Smooth muscle cell (in vitro differentiated cells): ENCODE results near the gene GAL3ST3. TPM values are rescaled to one million over a fixed set of nuclear protein-coding genes. Genes with fewer than 3 reads are reported as not detected.

Experiments used
- DNase-seq: peaks from one replicate; lab custom pipeline; 2025; ENCODE audit not compliant: unreplicated experiment; lab: John Stamatoyannopoulos, UW
- H2AFZ ChIP-seq: fragments of 200-600 bp; sonication (generic); 2 replicates; pipeline ENCODE4 v1.6.0; 2016; ENCODE audit warnings: antibody characterized with exemption, low read depth, mild to moderate bottlenecking
- H3F3A ChIP-seq: fragments of 200-600 bp; sonication (generic); 2 replicates; pipeline ENCODE4 v1.6.0; 2017; ENCODE audit warnings: antibody characterized with exemption, low read depth
- H3K27ac ChIP-seq: fragments of 200-600 bp; sonication (generic); 2 replicates; pipeline ENCODE4 v1.5.1; 2016; ENCODE audit warnings: low read depth, mild to moderate bottlenecking
- H3K27me3 ChIP-seq: fragments of 200-600 bp; sonication (generic); 2 replicates; pipeline ENCODE4 v1.6.1; 2016; ENCODE audit warnings: low read depth, mild to moderate bottlenecking
- H3K36me3 ChIP-seq: fragments of 200-600 bp; sonication (generic); 2 replicates; pipeline ENCODE4 v1.5.1; 2016; ENCODE audit warnings: low read depth
- H3K4me1 ChIP-seq: fragments of 200-600 bp; sonication (generic); 2 replicates; pipeline ENCODE4 v1.5.1; 2016; ENCODE audit warnings: low read depth
- H3K4me2 ChIP-seq: fragments of 200-600 bp; sonication (generic); 2 replicates; pipeline ENCODE4 v1.6.0; 2016; ENCODE audit warnings: mild to moderate bottlenecking
- H3K4me3 ChIP-seq: fragments of 200-600 bp; sonication (generic); 2 replicates; pipeline ENCODE4 v1.5.1; 2016; ENCODE audit warnings: mild to moderate bottlenecking
- H3K79me2 ChIP-seq: fragments of 200-600 bp; sonication (generic); 2 replicates; pipeline ENCODE4 v1.6.0; 2016; ENCODE audit warnings: low read depth, mild to moderate bottlenecking
- H3K9ac ChIP-seq: fragments of 200-600 bp; sonication (generic); 2 replicates; pipeline ENCODE4 v1.6.0; 2016; ENCODE audit warnings: low read depth
- H3K9me3 ChIP-seq: fragments of 200-600 bp; sonication (generic); replicated peaks from 2 replicates; pipeline ENCODE4 v1.5.1; 2016; ENCODE audit warnings: low read depth
- H4K20me1 ChIP-seq: fragments of 200-600 bp; sonication (generic); 2 replicates; pipeline ENCODE4 v1.6.0; 2016; ENCODE audit warnings: low read depth
- WGBS: methylation state at CpG from one replicate; pipeline ENCODE4 v1.1.7; 2016; ENCODE audit warnings: low lambda C conversion rate; 5-methylcytosine and 5-hydroxymethylcytosine counted together
- polyA plus RNA-seq: library from polyadenylated mRNA; unstranded; fragments of >200 nt; fragmentation: Nextera tagmentation; extraction: Ambion mirVana; gene quantifications from 2 replicates; pipeline ENCODE4 v1.2.1, GENCODE V29; 2016
- total RNA-seq: library from RNA; depleted of rRNA; stranded (reverse); fragments of >200 nt; gene quantifications from 2 replicates; pipeline ENCODE4 v1.2.3, GENCODE V29; 2014
- TF ChIP-seq, protein P1 (sequence below): fragments of 200-600 bp; sonication (generic); IDR thresholded peaks from 2 replicates; pipeline ENCODE4 v1.5.1; 2017; ENCODE audit warnings: borderline replicate concordance, mild to moderate bottlenecking, antibody characterized with exemption; ENCODE audit not compliant: insufficient read depth, poor library complexity, severe bottlenecking

GAL3ST3 gene
- total and polyA plus RNA-seq, 2 experiments from 2014 or later: 0.23 to 0.27 TPM

DNA sequence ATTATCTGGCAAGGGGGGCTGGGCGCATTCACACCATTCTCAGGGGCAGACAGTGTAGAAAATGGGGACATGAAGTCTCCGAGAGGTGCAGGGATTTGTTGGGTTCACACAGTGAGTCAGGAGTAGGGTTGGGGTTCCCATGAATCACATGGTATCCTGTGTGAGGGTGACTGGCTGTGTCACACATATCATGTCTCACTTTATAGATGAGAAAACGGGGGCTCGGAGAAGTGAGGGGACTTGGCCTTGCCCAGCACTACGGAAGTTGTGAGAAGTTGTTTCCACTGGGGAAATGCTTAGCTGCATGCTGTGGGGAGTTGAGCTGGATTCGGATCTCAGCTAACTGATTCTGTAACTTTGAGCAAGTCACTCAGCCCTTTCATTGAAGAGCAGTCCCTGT is 4.2 kb downstream of the GAL3ST3 start:
- Histone ChIP-seq H4K20me1 (no peaks in the 10 kb centered on the region), H3K27me3 (peaks cover 3% of the 10 kb centered on the region), H3K9ac (no peak overlapping the region), H3F3A (no peaks in the 10 kb centered on the region), H3K79me2 (no peaks in the 10 kb centered on the region), H3K4me3 (no peak overlapping the region), H3K36me3 (no peaks in the 10 kb centered on the region), H3K4me2 (no peak overlapping the region), H3K4me1 (no peaks in the 10 kb centered on the region), H3K27ac (no peak overlapping the region), H2AFZ (no peak overlapping the region), H3K9me3 (no peaks in the 10 kb centered on the region)
- no peak for DNase-seq
- TF ChIP-seq, protein P1, sequence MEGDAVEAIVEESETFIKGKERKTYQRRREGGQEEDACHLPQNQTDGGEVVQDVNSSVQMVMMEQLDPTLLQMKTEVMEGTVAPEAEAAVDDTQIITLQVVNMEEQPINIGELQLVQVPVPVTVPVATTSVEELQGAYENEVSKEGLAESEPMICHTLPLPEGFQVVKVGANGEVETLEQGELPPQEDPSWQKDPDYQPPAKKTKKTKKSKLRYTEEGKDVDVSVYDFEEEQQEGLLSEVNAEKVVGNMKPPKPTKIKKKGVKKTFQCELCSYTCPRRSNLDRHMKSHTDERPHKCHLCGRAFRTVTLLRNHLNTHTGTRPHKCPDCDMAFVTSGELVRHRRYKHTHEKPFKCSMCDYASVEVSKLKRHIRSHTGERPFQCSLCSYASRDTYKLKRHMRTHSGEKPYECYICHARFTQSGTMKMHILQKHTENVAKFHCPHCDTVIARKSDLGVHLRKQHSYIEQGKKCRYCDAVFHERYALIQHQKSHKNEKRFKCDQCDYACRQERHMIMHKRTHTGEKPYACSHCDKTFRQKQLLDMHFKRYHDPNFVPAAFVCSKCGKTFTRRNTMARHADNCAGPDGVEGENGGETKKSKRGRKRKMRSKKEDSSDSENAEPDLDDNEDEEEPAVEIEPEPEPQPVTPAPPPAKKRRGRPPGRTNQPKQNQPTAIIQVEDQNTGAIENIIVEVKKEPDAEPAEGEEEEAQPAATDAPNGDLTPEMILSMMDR: no peak
- 89% methylated on average over 6 of the region's 6 CpGs for WGBS

DNA sequence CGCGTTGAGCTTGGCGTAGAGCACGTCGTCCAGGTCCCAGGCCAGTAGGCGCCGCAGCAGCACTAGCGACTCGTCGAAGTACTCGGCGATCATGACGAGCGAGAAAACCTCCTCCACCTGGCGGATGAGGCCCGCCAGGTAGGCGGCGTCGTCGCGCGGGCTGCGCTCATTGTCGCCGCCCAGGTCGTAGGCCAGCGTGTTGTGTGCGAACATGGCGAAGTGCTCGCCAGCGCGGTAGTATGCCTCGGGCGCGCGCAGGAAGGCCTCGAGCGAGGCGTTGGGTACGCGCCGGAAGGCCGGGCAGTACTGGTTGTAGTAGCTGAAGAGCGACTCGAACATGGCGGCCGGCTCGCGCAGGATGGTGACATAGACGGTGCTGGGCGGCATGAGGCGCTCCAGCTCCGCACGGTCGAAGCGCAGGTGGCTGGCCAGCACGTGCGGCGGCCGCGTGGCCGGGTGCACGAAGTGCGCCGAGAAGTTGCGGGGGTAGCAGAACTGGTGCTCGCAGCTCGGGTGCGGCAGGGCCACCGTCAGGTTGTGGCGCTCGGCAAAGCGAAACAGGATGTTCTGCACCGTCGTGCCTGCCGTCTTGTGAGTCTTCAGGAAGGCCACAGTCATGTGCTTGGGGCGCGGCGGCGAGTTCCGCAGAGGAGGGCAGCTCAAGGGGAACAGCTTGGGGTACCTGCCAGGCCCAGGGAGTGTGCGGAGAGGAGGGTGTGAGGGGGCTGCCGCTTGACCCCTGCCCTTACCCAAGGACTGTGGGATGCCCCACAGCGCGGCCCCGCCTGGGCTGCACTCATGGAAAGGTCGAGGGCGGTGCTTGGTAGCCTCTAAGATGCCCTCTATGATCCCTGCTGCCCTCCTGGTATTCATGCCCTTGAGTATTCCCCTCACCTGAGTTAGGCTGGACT is 5.7 kb downstream of the GAL3ST3 start:
- Histone ChIP-seq H3K79me2 (no peaks in the 10 kb centered on the region), H3K4me2 (no peak overlapping the region), H4K20me1 (no peaks in the 10 kb centered on the region), H3K9ac (no peak overlapping the region), H3K4me1 (no peaks in the 10 kb centered on the region), H3K27me3 (no peaks in the 10 kb centered on the region), H3K36me3 (no peaks in the 10 kb centered on the region), H3K9me3 (no peaks in the 10 kb centered on the region), H3F3A (no peaks in the 10 kb centered on the region), H3K4me3 (no peak overlapping the region), H3K27ac (no peak overlapping the region), H2AFZ (no peak overlapping the region)
- no peak for DNase-seq
- 98% methylated on average over 69 of the region's 88 CpGs for WGBS
- TF ChIP-seq, protein P1: no peak

DNA sequence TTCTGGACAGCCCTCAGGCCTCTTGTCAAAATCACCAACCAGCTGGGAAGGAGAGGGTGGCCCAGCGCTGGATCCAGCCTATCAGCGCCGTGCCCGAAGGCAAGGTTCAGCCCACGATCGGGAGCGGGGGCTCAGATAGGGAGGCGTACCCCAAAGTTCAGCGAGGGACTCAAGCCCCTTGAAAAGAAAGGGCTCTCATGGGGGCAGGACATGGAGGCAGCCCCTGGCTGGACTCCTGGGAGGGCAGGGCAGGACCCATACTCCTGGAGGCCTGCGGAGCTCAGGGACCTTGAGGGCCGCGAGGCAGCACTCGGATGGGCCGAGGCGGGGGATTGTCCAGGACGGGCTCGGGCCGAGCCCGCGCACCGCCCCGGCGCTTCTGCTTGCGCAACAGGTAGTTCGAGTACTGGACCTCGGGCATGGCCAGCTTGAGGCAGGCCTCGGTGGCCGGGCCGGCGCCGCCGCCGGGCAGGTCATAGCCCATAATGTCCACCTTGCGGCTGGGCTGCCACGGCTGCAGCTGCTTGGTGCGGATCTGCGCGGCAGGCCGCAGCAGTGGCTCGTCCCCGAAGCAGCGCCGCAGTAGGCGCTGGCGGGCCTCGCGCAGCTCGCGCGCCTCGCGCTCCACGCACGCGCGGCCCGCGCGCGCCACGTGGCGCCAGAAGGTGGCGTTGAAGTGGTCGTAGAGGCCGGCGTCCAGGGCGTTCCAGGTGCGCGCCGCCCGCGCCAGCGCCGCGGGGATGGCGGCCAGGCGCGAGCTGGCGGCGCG is 6.5 kb downstream of the GAL3ST3 start:
- Histone ChIP-seq H3K9ac (no peak overlapping the region), H3K4me2 (no peak overlapping the region), H3K36me3 (no peaks in the 10 kb centered on the region), H3K4me1 (no peaks in the 10 kb centered on the region), H4K20me1 (no peaks in the 10 kb centered on the region), H3K4me3 (no peak overlapping the region), H3K27me3 (no peaks in the 10 kb centered on the region), H3K79me2 (no peaks in the 10 kb centered on the region), H3K27ac (no peak overlapping the region), H2AFZ (no peak overlapping the region), H3F3A (no peaks in the 10 kb centered on the region), H3K9me3 (no peaks in the 10 kb centered on the region)
- 96% methylated on average over 78 of the region's 81 CpGs for WGBS
- TF ChIP-seq, protein P1: no peak
- DNase-seq: no peak
